HG02852 (cell line): ENCODE results near the gene ARHGEF10L.
"Not testable (repeated sequence)": the region's sequence is repeated elsewhere in the genome, so short reads cannot be mapped to it uniquely, and the experiment has no call there.

Experiments used
- ATAC-seq: cut with Tn5 transposase; IDR thresholded peaks from one replicate; pipeline ENCODE4 v1.9.1; 2021; ENCODE audit warnings: mild to moderate bottlenecking, moderate library complexity; ENCODE audit not compliant: unreplicated experiment

ARHGEF10L gene, protein sequence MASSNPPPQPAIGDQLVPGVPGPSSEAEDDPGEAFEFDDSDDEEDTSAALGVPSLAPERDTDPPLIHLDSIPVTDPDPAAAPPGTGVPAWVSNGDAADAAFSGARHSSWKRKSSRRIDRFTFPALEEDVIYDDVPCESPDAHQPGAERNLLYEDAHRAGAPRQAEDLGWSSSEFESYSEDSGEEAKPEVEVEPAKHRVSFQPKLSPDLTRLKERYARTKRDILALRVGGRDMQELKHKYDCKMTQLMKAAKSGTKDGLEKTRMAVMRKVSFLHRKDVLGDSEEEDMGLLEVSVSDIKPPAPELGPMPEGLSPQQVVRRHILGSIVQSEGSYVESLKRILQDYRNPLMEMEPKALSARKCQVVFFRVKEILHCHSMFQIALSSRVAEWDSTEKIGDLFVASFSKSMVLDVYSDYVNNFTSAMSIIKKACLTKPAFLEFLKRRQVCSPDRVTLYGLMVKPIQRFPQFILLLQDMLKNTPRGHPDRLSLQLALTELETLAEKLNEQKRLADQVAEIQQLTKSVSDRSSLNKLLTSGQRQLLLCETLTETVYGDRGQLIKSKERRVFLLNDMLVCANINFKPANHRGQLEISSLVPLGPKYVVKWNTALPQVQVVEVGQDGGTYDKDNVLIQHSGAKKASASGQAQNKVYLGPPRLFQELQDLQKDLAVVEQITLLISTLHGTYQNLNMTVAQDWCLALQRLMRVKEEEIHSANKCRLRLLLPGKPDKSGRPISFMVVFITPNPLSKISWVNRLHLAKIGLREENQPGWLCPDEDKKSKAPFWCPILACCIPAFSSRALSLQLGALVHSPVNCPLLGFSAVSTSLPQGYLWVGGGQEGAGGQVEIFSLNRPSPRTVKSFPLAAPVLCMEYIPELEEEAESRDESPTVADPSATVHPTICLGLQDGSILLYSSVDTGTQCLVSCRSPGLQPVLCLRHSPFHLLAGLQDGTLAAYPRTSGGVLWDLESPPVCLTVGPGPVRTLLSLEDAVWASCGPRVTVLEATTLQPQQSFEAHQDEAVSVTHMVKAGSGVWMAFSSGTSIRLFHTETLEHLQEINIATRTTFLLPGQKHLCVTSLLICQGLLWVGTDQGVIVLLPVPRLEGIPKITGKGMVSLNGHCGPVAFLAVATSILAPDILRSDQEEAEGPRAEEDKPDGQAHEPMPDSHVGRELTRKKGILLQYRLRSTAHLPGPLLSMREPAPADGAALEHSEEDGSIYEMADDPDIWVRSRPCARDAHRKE (N-terminal part only)

DNA sequence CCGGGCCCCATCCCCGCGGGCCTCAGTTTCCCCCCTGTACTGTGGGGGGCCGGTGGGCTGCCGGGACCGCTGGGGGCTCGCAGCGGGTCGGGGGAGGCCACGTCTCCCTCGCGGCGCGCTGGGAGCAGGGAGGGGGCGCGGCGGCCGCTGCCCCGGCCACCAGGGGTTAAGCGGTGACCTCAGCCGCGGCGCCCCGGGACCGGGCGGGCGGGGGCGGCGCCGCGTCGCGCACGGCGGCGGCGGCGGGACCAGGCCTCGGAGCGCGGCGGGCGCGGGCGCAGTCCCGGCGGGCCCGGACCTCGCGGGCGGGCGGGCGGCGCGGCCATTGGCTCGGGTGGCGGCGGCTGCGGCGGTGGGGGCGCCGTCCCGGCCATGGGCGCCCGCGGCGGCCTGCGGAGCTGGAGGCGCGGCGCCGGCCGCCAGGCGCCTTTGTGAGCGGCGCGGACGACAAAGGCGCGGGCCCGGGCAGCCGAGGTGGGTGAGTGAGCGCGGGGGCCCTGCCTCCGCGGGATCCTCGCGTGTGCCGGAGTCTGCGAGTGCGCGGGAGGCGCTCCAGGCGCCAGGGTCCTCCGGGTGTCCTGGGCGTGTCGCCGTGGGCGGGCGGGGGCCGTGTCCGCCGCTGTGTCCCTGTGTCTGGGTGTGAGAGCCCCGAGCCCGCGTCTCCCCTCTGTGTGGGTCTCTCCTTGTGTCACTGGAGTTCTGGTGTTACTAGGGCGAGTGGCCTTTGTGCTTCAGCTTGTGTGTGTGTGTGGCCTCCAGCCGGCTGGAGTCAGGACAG is at the start of gene ARHGEF10L:
ARHGEF10L (plus strand) TSS at position 222 of the 778 bp plus-strand sequence. CDS start 40,898 bp downstream, outside the sequence.
- no peak for ATAC-seq

DNA sequence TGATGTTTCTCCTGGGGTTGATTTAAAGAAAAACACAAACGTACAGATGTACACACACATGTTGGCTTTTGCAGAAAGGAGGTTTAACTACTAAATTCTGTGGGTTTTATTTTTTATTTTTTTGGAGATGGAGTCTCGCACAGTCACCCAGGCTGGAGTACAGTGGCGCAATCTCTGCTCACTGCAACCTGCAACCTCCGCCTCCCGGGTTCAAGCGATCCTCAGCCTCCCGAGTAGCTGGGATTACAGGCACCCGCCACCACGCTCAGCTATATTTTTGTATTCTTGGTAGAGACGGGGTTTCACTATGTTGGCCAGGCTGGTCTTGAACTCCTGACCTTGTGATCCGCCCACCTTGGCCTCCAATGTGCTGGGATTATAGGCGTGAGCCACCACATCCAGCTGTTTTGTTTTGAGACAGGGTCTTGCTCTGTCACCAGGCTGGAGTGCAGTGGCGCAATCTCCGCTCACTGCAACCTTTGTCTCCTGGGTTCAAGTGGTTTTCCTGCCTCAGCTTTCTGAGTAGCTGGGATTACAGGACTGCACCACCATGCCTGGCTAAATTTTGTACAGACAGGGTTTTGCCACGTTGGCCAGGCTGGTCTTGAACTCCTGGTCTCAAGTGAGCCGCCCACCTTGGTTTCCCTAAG is 49.6 kb upstream of the ARHGEF10L start:
- ATAC-seq = not testable (repeated sequence)

DNA sequence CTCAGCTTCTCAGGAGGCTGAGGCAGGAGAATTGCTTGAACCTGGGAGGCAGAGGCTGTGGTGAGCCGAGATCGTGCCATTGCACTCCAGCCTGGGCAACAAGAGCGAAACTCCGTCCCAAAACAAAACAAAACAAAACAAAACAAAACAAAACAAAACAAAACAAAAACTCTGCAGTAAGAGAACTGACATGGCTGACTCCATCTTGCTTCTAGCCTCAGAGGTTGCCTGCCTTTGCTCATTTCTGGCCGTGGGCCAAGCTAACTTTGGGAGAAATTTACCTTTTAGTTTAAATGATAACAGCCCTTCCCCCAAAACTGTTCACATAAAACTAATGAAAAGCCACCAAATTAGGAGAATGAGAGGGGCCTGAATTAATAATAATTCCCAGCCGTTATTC is 48.8 kb upstream of the ARHGEF10L start:
- ATAC-seq = not testable (repeated sequence)

DNA sequence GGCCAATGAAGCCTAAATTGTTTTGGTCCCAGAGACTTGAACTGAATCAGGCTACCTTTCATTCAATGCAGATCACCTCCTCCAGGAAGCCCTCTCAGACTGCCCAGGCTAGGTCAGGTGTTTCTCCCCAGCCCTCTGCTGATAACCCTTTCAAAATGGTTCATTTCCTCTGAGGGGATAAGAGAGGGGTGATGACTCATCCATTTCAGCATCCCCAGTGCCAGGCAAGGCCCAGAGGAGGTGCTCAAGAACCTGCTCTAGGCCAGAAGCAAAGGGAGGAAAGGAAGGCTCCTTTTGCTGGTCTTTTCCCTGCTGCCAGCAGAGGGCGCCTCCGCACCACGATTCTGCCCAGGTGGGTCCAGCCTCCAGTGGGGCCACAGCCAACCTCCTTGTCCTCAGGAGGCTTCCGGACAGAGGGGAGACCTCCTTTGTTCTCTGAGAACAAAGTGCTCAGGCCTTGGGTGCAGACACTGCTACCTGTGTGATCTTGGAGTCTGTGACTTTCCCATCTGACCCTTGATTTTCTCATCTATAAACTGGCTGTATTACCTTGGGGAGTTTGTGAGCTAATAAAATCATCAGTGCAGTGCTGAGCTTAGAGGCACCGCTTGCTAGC is 45.3 kb upstream of the ARHGEF10L start:
- no peak for ATAC-seq

DNA sequence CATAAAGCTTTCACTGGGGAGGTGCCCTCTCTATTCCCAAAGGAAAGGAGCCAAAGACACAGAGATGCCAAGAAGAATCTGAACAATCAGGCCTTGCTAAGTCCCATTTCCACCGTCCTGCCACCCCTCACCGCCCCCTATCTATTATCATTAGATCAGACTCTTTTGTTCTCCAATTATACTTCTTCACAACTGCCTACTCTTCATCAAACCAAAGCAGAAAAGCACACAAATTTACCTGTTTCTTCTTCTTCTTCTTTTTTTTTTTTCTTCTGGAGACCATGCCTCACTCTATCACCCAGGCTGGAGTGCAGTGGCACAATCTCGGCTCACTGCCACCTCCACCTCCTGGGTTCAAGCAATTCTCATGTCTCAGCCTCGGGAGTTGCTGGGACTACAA is 43.1 kb upstream of the ARHGEF10L start:
- no peak for ATAC-seq

DNA sequence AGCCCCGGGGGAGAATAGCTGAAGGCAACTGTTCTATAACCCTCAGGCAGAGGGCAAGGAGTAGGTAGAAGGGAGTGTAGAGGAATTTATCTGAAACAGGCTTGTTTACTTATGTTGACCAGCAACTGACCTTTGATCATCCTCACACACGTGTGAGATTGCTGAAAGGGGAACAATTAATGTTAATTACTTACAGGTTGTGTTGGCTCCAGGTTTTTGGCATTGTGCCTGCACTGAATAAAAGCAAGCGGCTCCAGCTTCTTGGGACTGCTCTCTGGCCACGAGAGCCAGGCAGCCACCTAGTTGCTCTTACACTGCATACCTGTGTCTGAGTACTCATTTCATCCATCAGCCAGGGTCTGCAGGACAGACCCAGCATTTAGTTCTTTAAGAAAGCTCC is 41.3 kb upstream of the ARHGEF10L start:
- no peak for ATAC-seq

DNA sequence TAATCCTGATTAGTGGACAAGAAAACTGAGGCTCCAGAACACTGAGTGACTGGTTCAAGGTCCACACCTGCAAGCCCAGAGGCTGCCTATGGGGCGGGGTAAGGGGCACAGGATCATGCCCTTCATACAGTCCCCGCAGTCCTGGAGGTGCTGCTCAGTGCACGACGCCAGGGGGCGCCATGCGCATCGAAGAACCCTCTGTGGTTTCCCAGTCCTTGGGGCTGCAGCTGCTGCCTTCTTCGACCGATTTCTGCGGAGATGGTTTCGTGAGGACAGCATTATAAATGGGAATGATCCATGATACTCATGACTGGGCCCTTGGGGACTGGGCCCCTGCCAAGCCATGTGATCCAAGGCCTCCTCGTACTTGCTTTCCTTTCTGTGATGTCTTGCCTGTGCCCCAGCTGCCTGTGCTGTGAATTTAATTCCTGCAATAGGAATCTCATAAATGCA is 37.1 kb upstream of the ARHGEF10L start:
- no peak for ATAC-seq

DNA sequence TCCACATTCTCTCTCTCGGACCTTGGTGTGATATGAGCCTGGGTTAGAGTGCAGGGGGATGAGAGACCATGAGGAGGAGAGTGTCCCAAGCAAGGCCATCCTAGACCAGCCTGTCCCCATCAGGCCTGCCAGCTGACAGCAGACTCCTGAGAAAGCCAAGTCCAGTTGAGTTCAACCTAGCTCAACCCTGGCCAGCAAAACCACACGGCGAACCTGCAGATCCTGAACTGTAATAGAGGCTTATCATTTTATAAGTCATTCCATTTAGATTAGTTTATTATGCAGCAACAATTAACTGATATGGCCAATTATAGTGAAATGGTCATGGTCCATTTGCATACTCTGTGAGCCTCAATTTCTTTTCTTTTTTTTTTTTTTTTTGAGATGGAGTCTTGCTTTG is 36.4 kb upstream of the ARHGEF10L start:
- no peak for ATAC-seq

DNA sequence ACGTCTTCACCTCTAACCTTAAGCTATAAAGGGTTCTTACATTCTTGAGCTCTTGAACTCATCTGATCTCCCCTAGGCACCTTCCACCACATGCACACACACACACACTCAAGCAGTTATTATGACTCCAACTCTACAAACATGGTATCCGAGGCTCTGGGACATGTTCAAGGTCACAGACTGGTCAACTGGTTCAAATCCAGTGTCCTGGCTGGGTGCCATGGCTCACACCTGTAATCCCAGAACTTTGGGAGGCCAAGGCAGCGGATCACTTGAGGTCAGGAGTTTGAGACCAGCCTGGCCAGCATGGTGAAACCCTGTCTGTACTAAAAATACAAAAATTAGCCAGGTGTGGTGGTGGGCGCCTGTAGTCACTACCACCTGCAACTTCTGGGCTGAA is 32.3 kb upstream of the ARHGEF10L start:
- not testable (repeated sequence) for ATAC-seq

DNA sequence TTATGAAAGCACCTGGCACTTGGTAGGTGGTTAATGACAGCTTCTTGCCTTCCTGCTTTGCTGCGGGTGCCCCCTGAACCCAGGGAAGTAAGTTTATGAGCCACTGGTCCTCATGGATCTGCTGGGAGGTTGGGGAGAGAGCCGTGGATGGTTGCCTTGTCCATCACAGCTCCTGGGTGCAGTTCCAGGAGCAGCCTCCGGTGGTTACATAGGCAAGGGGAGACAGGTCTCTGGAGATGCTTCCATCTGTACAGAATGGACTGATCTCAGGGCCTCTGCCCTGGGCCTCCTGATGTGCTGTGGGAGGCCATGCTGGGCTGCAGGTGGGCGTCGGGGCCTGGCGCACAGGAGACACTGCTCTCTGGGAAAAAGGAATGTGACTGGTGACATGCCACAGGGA is 31.6 kb upstream of the ARHGEF10L start:
- ATAC-seq = no peak

DNA sequence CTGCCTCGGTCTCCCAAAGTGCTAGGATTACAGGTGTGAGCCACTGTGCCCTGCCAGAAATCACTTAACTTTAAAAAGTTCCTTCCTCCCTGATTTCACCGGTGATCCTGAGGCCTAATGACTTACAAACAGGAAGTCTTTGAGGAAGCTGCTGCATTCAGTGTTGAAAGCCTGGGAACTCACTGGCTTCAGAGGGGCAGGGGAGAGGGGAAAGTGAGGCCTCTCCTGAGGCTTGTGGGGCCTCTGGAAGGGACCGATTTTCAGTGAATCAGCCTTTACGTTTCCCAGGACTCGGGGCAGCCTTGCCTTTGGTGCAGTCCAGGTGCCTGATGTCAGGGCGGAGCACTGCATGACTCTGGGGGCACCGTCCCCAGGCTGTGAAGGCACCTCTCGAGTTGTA is 30.1 kb upstream of the ARHGEF10L start:
- ATAC-seq = no peak

DNA sequence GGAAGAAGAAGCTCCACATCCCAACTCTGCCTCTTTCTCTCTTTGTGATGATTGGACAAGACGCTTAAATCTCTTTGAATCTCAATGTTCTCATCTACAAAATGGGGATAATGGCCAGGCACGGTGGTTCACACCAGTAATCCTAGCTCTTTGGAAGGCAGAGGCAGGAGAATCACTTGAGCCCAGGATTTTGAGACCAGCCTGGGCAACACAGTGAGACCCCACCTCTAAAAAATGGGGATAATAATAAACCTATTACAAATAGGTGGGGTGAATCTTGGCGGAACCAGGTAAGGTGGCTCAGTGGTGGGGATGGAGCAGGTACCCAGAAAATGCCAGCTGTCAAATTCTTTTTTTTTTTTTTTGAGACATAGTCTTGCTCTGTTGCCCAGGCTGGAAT is 29.4 kb upstream of the ARHGEF10L start:
- ATAC-seq = no peak

DNA sequence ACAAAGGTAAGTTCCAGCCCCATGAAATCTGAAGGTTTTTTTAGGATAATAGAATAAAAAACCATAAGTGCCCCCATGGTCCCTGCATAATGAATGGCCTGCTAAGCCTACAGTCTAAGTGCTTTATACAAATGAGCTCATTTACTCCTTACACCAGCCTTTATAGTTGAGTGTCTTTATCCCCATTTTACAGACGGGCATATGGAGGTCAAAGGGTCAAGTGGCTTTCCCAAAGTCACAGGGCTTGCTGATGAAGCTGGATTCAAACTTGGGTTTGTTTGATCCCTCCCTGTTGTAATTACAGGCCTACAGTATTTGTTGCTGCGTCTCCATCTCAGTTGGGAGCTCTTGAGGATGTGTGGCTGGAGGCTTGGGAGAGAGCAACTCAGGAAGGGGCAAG is 28.3 kb upstream of the ARHGEF10L start:
- ATAC-seq = no peak

DNA sequence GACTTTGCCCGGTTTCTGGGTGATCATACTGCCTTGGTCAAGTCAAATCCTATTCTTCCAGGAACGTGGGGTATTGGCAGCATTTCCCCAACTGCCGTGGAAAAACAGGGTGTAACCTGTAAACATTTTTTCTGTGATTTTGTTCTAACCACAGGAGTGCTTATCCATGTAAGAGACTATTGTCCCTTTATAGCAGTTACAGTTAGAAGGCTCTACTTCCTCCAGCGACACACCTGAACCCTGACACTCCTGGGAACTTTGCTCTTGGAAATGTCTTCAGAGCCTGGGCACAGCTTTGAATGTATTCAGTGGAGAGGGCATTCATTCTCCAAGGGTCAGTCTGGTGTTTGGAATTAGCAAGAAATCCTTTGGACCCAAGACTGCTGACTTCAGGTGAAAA is 26.4 kb upstream of the ARHGEF10L start:
- ATAC-seq = no peak

DNA sequence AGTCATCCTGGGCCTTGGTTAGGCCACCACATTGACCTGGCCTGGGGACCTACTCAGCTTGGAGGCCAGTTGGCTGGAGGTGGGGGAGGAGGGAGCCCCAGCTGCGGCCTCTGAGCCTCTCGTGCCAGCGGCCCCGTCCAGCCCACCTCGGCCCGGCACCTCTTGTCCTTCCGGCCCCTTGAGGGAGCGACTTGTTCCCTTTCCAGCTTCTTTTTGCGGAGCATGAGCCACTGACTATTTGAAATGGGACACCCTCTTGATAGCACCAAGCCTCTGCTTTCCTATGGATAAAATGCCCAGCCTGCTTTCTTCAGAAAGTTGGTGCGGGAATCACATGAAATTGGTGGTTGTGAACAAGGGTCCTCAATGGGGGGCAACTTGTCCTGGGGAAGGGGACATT is 24.7 kb upstream of the ARHGEF10L start:
- ATAC-seq = no peak

- ATAC-seq = no peak
Observed at GRCh38 chr1:17515902-17516301, 23.6 kb upstream of the ARHGEF10L start.

DNA sequence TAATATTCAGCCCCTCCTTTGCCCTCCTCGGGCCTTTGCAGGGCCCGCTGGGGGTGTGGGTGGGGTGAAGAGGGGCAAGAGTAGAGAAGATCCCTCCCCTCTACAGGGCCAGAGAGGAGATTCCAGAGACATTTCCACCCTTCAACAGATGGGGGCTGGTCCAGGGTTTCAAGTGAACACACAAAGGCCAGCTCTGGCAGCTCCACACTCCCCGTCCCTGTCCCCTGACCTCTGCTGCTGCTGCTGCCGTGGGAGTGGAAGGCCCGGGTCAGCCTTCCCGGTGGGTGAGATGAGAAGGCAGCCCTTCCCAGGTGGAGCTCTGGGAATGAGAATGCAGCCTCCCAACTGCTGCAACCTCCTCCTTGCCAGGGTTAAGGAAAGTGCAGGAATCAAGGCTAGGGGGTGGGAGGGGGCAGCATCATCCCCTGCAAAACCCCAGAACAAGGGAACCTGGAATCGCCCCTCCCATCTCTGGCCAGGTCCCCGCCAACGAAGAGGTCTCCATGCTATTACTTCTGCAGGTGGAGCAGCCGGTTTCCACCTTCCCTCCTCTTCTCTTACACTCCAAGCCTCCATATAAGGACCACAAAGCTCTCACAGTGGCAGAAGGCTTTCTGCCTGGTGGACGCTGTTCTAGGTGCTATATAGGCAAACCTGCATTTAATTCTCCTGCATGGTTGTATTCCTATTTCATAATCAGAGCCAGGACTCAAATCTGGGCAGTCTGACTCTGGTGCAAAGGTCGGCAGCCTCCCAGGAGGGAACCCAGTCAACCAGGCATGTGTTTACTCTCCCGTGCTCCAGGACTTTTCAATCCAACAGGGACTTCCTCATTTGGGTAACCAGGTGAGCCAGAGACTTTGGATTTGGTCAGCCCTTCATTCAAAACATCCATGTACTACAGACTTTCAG is 22.9 kb upstream of the ARHGEF10L start:
- ATAC-seq = no peak

GRCh38 chr1:17520041-17520440 is 19.5 kb upstream of the ARHGEF10L start:
- no peak for ATAC-seq
